Activated naive CD8-positive, alpha-beta T cell treated with anti-CD3 and anti-CD28 coated beads, Interleukin-2, amount 50 U/mL, for 16 hours (primary cell): ENCODE measurements around the gene QRICH2.
"Not testable (repeated sequence)": the region's sequence is repeated elsewhere in the genome, so short reads cannot be mapped to it uniquely, and the experiment has no call there.

Experiments
- DNase-seq: peaks from one replicate; pipeline ENCODE4 v3.0.0-alpha.2; 2020; ENCODE audit warnings: low read depth, low spot score

Gene QRICH2

GRCh38 chr17:76266244-76266938 lies 41.7 kb downstream of the QRICH2 start:
- DNase-seq: no peak

GRCh38 chr17:76265624-76266243 lies 42.3 kb downstream of the QRICH2 start:
- DNase-seq: no peak

GRCh38 chr17:76264755-76265623 lies 43.1 kb downstream of the QRICH2 start, which contains the start of gene UBALD2:
UBALD2 (plus strand) TSS chr17:76265348; CDS start chr17:76265506, 158 bp downstream.
- peak; percentile 97 for DNase-seq

- DNase-seq: no peak
Measured at GRCh38 chr17:76264425-76264754, 43.7 kb downstream of the QRICH2 start.

- DNase-seq: no peak
Measured at GRCh38 chr17:76263896-76264295, 44.2 kb downstream of the QRICH2 start.

- DNase-seq: no peak
Measured at GRCh38 chr17:76262732-76263344, 45.2 kb downstream of the QRICH2 start.

- DNase-seq: no peak
Measured at GRCh38 chr17:76261421-76262215, 46.5 kb downstream of the QRICH2 start.

- DNase-seq: no peak
Measured at GRCh38 chr17:76260669-76261068, 47.4 kb downstream of the QRICH2 start.

GRCh38 chr17:76260220-76260619 lies 47.9 kb downstream of the QRICH2 start:
- DNase-seq: no peak

- DNase-seq: not testable (repeated sequence)
Measured at GRCh38 chr17:76256430-76257050, 51.5 kb downstream of the QRICH2 start.

GRCh38 chr17:76255801-76256429 lies 52.2 kb downstream of the QRICH2 start:
- DNase-seq: no peak

GRCh38 chr17:76254275-76254674 lies 53.8 kb downstream of the QRICH2 start:
- no peak for DNase-seq

- no peak for DNase-seq
Measured at GRCh38 chr17:76253841-76254240, 54.2 kb downstream of the QRICH2 start.

- not testable (repeated sequence) for DNase-seq
Measured at GRCh38 chr17:76252967-76253766, 54.9 kb downstream of the QRICH2 start.

GRCh38 chr17:76252040-76252954 lies 55.8 kb downstream of the QRICH2 start:
- DNase-seq: no peak

- DNase-seq: no peak
Measured at GRCh38 chr17:76251478-76252039, 56.5 kb downstream of the QRICH2 start.

- no peak for DNase-seq
Measured at GRCh38 chr17:76250141-76250540, 57.9 kb downstream of the QRICH2 start.
